Measurements from ENCODE around the gene KCNMA1. TPM values are rescaled to one million over a fixed set of nuclear protein-coding genes. Genes with fewer than 3 reads are reported as not detected.
A peak's percentile ranks its signal among the peaks of the same experiment; 100 is the strongest.

KCNMA1 gene
- total RNA-seq, 8 experiments from 2014 or later: 4.3 to 81.4 (median 17.3) TPM

GRCh38 chr10:77566236-77566635 lies 71.4 kb downstream of the KCNMA1 start:
- in situ Hi-C loops (cut with MboI; ENCODE audit: low pct_unique_long_range_greater_than_20kb in 2 of 9, low sequenced_read_pairs in 9 of 9, unreplicated experiment in 9 of 9): no loop called here
- H3K27ac ChIP-seq: no peak overlapping the region
- peak in 5 of 8 experiments; percentile 56 to 83 (median 60) for ATAC-seq (replicated peaks in 6 of 8)
- H3K4me1 ChIP-seq (replicated peaks in 1 of 2): peaks cover 0 to 2% of the 10 kb centered on the region in 2 donors
- 72 to 90% (median 85%) methylated on average over 1 to 4 of the region's 6 CpGs; no CpG with 5 or more reads in 6 of the 10 experiments for WGBS, 10 experiments
- H3K4me3 ChIP-seq: no peak overlapping the region

DNA sequence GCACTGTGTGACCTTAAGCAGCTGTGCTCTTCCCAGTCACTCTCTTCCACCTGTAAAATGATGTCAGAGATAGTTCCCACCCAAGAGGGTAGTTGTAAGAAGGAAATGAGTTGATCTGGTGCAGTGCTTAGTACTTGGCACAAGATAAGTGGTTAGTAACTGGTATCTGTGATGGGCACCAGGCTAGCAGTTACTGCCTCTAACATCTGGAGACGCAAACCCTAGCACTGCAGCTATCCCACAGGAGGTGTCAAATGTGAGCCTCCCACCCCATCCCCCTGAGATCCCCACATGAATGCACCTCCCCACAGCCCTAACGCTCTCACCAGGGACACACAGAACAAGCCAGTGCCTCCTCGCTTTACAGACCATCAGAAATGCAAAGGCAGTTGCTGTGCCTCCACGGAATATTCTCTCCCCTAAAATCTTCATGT lies 72.0 kb downstream of the KCNMA1 start:
- whole genome bisulfite sequencing, 10 experiments: 20 to 100% (median 51%) methylated on average over 1 to 2 of the region's 4 CpGs; no CpG with 5 or more reads in 4 of the 10 experiments
- Histone ChIP-seq H3K27ac (no peak overlapping the region), H3K4me3 (no peak overlapping the region), H3K4me1 (replicated peaks in 1 of 2) (peaks cover 0 to 2% of the 10 kb centered on the region in 2 donors)
- ATAC-seq (replicated peaks in 6 of 8): no peak
- in situ Hi-C loops (cut with MboI; ENCODE audit: low pct_unique_long_range_greater_than_20kb in 2 of 9, low sequenced_read_pairs in 9 of 9, unreplicated experiment in 9 of 9): no loop called here

GRCh38 chr10:77564731-77565589 lies 72.6 kb downstream of the KCNMA1 start:
- Histone ChIP-seq H3K4me1 (replicated peaks in 1 of 2) (peaks cover 0 to 2% of the 10 kb centered on the region in 2 donors), H3K4me3 (no peak overlapping the region), H3K27ac (no peak overlapping the region)
- WGBS, 10 experiments: 0 to 100% (median 66%) methylated on average over 1 to 7 of the region's 10 CpGs; no CpG with 5 or more reads in 2 of the 10 experiments
- peak in 1 of 8 experiments; percentile 65 for ATAC-seq (replicated peaks in 6 of 8)
- in situ Hi-C loops (cut with MboI; ENCODE audit: low pct_unique_long_range_greater_than_20kb in 2 of 9, low sequenced_read_pairs in 9 of 9, unreplicated experiment in 9 of 9): no loop called here

GRCh38 chr10:77563638-77564270 lies 73.9 kb downstream of the KCNMA1 start:
- no peak for ATAC-seq (replicated peaks in 6 of 8)
- peaks cover 0 to 2% of the 10 kb centered on the region in 2 donors for H3K4me1 ChIP-seq (replicated peaks in 1 of 2)
- 28 to 100% (median 91%) methylated on average over 1 to 8 of the region's 9 CpGs; no CpG with 5 or more reads in 3 of the 10 experiments for WGBS, 10 experiments
- H3K27ac ChIP-seq: no peak overlapping the region
- no peak overlapping the region for H3K4me3 ChIP-seq
- in situ Hi-C loops (cut with MboI; ENCODE audit: low pct_unique_long_range_greater_than_20kb in 2 of 9, low sequenced_read_pairs in 9 of 9, unreplicated experiment in 9 of 9): no loop called here

DNA sequence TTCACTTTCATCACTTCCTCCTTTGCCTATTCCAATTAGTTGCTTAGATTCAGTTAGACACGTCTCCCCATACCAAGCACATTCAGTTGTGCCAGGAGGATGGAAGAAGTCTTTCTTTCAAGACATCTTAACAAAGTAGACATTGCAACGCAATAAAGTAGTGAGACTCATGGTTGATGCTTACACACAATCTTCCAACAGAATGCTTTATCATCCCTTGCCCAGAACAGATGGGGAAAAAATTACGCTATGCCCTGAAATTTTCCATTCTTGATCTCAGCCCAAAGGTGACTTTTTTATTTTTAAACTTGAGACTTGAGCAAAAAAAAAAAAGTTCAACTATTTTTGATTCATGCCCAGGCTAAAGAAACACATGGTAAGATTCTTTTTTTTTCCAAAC lies 74.9 kb downstream of the KCNMA1 start:
- Histone ChIP-seq H3K27ac (no peak overlapping the region), H3K4me1 (replicated peaks in 1 of 2) (peaks cover 0 to 2% of the 10 kb centered on the region in 2 donors), H3K4me3 (no peak overlapping the region)
- no peak for ATAC-seq (replicated peaks in 6 of 8)
- in situ Hi-C loops (cut with MboI; ENCODE audit: low pct_unique_long_range_greater_than_20kb in 2 of 9, low sequenced_read_pairs in 9 of 9, unreplicated experiment in 9 of 9): no loop called here
- 33 to 100% (median 86%) methylated on average over 1 to 3 of the region's 3 CpGs; no CpG with 5 or more reads in 2 of the 10 experiments for WGBS, 10 experiments

GRCh38 chr10:77561991-77562390 lies 75.6 kb downstream of the KCNMA1 start:
- no peak overlapping the region for H3K27ac ChIP-seq
- in situ Hi-C loops (cut with MboI; ENCODE audit: low pct_unique_long_range_greater_than_20kb in 2 of 9, low sequenced_read_pairs in 9 of 9, unreplicated experiment in 9 of 9): no loop called here
- WGBS, 10 experiments: 20 to 100% (median 57%) methylated on average over 1 to 3 of the region's 3 CpGs
- peaks cover 3 to 9% of the 10 kb centered on the region in 2 donors for H3K4me1 ChIP-seq (replicated peaks in 1 of 2)
- ATAC-seq (replicated peaks in 6 of 8): peak in 2 of 8 experiments; percentile 53 to 90
- no peak overlapping the region for H3K4me3 ChIP-seq

DNA sequence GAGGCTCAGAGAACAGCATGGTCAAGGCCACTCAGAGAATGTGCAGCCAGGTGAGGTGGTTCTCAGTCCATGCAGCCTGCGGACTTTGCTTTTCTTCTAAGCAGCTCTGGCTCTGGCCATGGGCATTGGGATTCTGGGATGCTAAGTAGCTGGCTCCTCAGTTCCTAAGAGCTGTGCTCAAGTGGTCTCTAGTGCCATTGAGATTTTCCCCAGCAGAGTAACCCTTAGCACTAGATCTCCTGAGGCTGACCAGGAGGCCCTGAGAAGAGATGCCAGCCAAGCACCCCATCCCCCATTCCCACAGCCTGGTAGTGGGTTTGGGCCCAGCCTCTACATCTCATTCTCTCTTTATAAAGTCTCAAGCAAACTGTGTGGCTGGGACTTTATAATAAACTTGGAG lies 77.1 kb downstream of the KCNMA1 start:
- in situ Hi-C loops (cut with MboI; ENCODE audit: low pct_unique_long_range_greater_than_20kb in 2 of 9, low sequenced_read_pairs in 9 of 9, unreplicated experiment in 9 of 9): no loop called here
- WGBS, 10 experiments: 60 to 100% (median 80%) methylated on average over 1 of the region's 1 CpG; no CpG with 5 or more reads in 3 of the 10 experiments
- H3K27ac ChIP-seq: no peak overlapping the region
- H3K4me1 ChIP-seq (replicated peaks in 1 of 2): peaks cover 6 to 14% of the 10 kb centered on the region in 2 donors
- no peak overlapping the region for H3K4me3 ChIP-seq
- no peak for ATAC-seq (replicated peaks in 6 of 8)

DNA sequence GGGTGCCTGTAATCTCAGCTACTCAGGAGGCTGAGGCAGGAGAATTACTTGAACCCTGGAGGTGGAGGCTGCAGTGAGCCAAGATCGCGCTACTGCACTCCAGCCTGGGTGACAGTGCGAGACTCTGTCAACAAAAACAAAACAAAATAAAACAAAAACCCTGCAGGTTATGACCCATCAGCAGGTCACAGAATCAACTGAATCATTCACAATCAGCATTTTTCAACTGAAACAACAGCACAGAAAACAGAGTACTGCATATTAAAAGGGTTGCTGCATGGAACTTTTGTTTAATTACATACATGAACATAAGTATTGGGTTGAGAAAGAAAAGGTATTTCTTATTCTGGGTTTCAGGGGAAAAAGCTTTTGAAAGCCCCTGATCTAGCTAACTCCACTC lies 77.6 kb downstream of the KCNMA1 start:
- in situ Hi-C loops (cut with MboI; ENCODE audit: low pct_unique_long_range_greater_than_20kb in 2 of 9, low sequenced_read_pairs in 9 of 9, unreplicated experiment in 9 of 9): no loop called here
- Histone ChIP-seq H3K27ac (no peak overlapping the region), H3K4me1 (replicated peaks in 1 of 2) (peaks cover 9 to 15% of the 10 kb centered on the region in 2 donors), H3K4me3 (no peak overlapping the region)
- ATAC-seq (replicated peaks in 6 of 8): no peak
- 62 to 100% (median 82%) methylated on average over 1 to 3 of the region's 3 CpGs; no CpG with 5 or more reads in 5 of the 10 experiments for WGBS, 10 experiments

DNA sequence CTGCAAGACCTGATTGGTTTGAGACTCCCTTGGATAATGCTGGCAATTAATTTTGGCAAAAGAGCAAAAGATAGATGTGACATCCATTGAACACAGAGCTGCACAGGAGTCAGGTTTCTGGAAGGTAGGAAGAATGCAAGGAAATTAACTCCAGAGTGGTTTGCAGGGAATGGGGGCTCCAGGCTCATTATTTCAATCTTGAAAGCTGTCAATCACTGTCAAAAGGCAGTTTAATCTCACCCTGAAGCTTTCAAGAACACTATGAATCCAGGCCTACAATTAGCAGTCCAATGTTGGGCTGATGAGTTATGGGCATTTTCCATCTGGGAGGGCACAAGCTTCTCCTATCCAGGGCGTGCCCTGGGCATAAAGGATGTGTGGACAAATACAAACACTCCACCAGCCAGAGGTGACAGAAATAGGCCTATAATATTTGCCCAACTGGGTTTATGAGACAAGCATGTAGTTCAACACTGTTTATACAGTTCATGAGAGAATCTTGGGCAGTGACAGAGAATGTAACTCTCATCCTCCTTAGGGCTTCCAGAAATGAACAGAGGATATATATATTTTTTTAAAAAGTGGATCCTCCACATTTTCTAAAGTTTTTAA lies 80.5 kb downstream of the KCNMA1 start:
- peaks cover 10 to 13% of the 10 kb centered on the region in 2 donors for H3K4me1 ChIP-seq (replicated peaks in 1 of 2)
- WGBS, 10 experiments: 80 to 100% (median 88%) methylated on average over 1 of the region's 1 CpG; no CpG with 5 or more reads in 5 of the 10 experiments
- no peak overlapping the region for H3K27ac ChIP-seq
- H3K4me3 ChIP-seq: no peak overlapping the region
- in situ Hi-C loops (cut with MboI; ENCODE audit: low pct_unique_long_range_greater_than_20kb in 2 of 9, low sequenced_read_pairs in 9 of 9, unreplicated experiment in 9 of 9): no loop called here
- no peak for ATAC-seq (replicated peaks in 6 of 8)

- in situ Hi-C loops (cut with MboI; ENCODE audit: low pct_unique_long_range_greater_than_20kb in 2 of 9, low sequenced_read_pairs in 9 of 9, unreplicated experiment in 9 of 9): no loop called here
Observed at GRCh38 chr10:77555591-77556212, 81.9 kb downstream of the KCNMA1 start.

GRCh38 chr10:77554996-77555397 lies 82.6 kb downstream of the KCNMA1 start:
- in situ Hi-C loops (cut with MboI; ENCODE audit: low pct_unique_long_range_greater_than_20kb in 2 of 9, low sequenced_read_pairs in 9 of 9, unreplicated experiment in 9 of 9): no loop called here
- WGBS, 10 experiments: 10 to 100% (median 88%) methylated on average over 2 to 7 of the region's 7 CpGs; no CpG with 5 or more reads in 4 of the 10 experiments
- H3K4me3 ChIP-seq: no peak overlapping the region
- H3K27ac ChIP-seq: no peak overlapping the region
- ATAC-seq (replicated peaks in 6 of 8): no peak
- peaks cover 10 to 13% of the 10 kb centered on the region in 2 donors for H3K4me1 ChIP-seq (replicated peaks in 1 of 2)

More at GRCh38 chr10:77555591-77556212, 81.9 kb downstream of the KCNMA1 start:
- peak in 4 of 8 experiments; percentile 25 to 59 (median 50) for ATAC-seq (replicated peaks in 6 of 8)
- 72 to 100% (median 83%) methylated on average over 1 to 4 of the region's 4 CpGs; no CpG with 5 or more reads in 3 of the 10 experiments for WGBS, 10 experiments
- Histone ChIP-seq H3K4me3 (no peak overlapping the region), H3K27ac (no peak overlapping the region), H3K4me1 (replicated peaks in 1 of 2) (peaks cover 10 to 13% of the 10 kb centered on the region in 2 donors)

DNA sequence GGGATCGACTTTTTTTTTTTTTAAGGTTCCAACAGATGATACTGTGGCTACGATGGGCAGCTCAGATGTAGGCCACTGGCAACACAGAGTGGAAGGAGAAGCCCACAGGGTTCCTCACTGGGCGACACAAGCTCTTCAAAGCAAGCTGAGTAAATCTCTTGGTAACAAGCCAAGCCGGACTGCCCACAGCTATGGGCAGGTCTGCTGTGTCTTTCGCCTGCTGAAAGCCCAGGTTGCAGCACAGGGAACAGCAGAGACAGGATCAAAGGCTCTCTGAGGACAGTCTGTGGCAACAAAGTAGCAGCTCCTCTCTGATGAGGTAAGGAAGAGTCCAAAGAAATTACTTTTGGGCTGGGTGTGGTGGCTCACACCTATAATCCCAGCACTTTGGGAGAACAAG lies 83.6 kb downstream of the KCNMA1 start:
- 51 to 100% (median 90%) methylated on average over 1 to 3 of the region's 5 CpGs; no CpG with 5 or more reads in 3 of the 10 experiments for WGBS, 10 experiments
- in situ Hi-C loops (cut with MboI; ENCODE audit: low pct_unique_long_range_greater_than_20kb in 2 of 9, low sequenced_read_pairs in 9 of 9, unreplicated experiment in 9 of 9): no loop called here
- Histone ChIP-seq H3K4me3 (no peak overlapping the region), H3K27ac (no peak overlapping the region), H3K4me1 (replicated peaks in 1 of 2) (peaks cover 10 to 13% of the 10 kb centered on the region in 2 donors)
- ATAC-seq (replicated peaks in 6 of 8): peak in 2 of 8 experiments; percentile 27 to 40
